CD14-positive monocyte (primary cell): ENCODE data around the gene SAP30BP. TPM values are rescaled to one million over a fixed set of nuclear protein-coding genes. Genes with fewer than 3 reads are reported as not detected.
A peak's percentile ranks its signal among the peaks of the same experiment; 100 is the strongest.

Experiments used
- DNase-seq, 3 donors: peaks; one replicate each; pipeline ENCODE4 v3.0.0-alpha.2; 2011 to 2022
- H2AFZ ChIP-seq: 2 replicates; pipeline ENCODE4 v1.6.0; 2012; ENCODE audit warnings: mild to moderate bottlenecking, low read depth, low read length, inconsistent platforms; ENCODE audit not compliant: insufficient read depth, poor library complexity, severe bottlenecking
- H3K27ac ChIP-seq, 2 donors: 1 replicate in 1 of 2; 2 replicates in 1 of 2; pipeline ENCODE4 v1.5.1; 2012 to 2013; ENCODE audit warnings: low read length in 2 of 2, control low read depth in 1 of 2, inconsistent platforms in 1 of 2, low read depth in 1 of 2, mild to moderate bottlenecking in 1 of 2
- H3K27me3 ChIP-seq, 2 donors: one replicate each; pipeline versions ENCODE4 v1.6.0 to v1.6.1; 2011 to 2013; ENCODE audit warnings: low read length in 2 of 2; ENCODE audit not compliant: control insufficient read depth in 2 of 2, insufficient read depth in 2 of 2
- H3K36me3 ChIP-seq, 2 donors: replicated peaks in 1 of 2; 1 replicate in 1 of 2; 2 replicates in 1 of 2; pipeline versions ENCODE4 v1.5.1 to v1.6.1; 2012 to 2013; ENCODE audit warnings: low read length in 2 of 2, control low read depth in 1 of 2, inconsistent platforms in 1 of 2, mild to moderate bottlenecking in 1 of 2; ENCODE audit not compliant: insufficient read depth in 2 of 2, control insufficient read depth in 1 of 2
- H3K4me1 ChIP-seq, 2 donors: 1 replicate in 1 of 2; 2 replicates in 1 of 2; pipeline versions ENCODE4 v1.5.1 to v1.6.1; 2012 to 2013; ENCODE audit warnings: low read length in 2 of 2, control low read depth in 1 of 2, inconsistent platforms in 1 of 2, mild to moderate bottlenecking in 1 of 2, moderate library complexity in 1 of 2; ENCODE audit not compliant: insufficient read depth in 2 of 2, control insufficient read depth in 1 of 2
- H3K4me2 ChIP-seq: replicated peaks from 2 replicates; pipeline ENCODE3; 2012; ENCODE audit warnings: low read length, moderate library complexity, mild to moderate bottlenecking; ENCODE audit not compliant: poor library complexity, severe bottlenecking; ENCODE audit errors: extremely low read depth
- H3K4me3 ChIP-seq, 3 experiments: fragments of 200-600 bp in 1 of 3; sonication (generic) in 1 of 3; replicated peaks in 1 of 3; 1 replicate in 2 of 3; 2 replicates in 1 of 3; pipeline ENCODE4 v1.5.1; 2011 to 2013; ENCODE audit warnings: low read length in 3 of 3, mild to moderate bottlenecking in 3 of 3, control low read depth in 2 of 3, low read depth in 2 of 3, inconsistent platforms in 1 of 3, moderate library complexity in 1 of 3
- H3K79me2 ChIP-seq: 2 replicates; pipeline ENCODE4 v1.6.0; 2012; ENCODE audit warnings: mild to moderate bottlenecking, control low read depth, inconsistent platforms, low read length, moderate library complexity; ENCODE audit not compliant: insufficient read depth
- H3K9ac ChIP-seq: 2 replicates; pipeline ENCODE4 v1.6.0; 2017; ENCODE audit warnings: low read length, mild to moderate bottlenecking; ENCODE audit not compliant: insufficient read depth, poor library complexity, severe bottlenecking
- H3K9me3 ChIP-seq, 2 donors: replicated peaks in 1 of 2; 1 replicate in 1 of 2; 2 replicates in 1 of 2; pipeline versions ENCODE4 v1.5.1 to v1.6.1; 2012 to 2013; ENCODE audit warnings: low read length in 2 of 2, control low read depth in 1 of 2; ENCODE audit not compliant: control insufficient read depth in 1 of 2, insufficient read depth in 1 of 2
- H4K20me1 ChIP-seq: 2 replicates; pipeline ENCODE4 v1.6.0; 2012; ENCODE audit warnings: mild to moderate bottlenecking, low read length, control low read depth, moderate library complexity; ENCODE audit not compliant: insufficient read depth
- H3K27ac Mint-ChIP-seq, 7 donors: one replicate each; pipeline ENCODE4 v1.8.0; 2020; ENCODE audit warnings: mild to moderate bottlenecking in 7 of 7, mixed read lengths in 7 of 7, moderate library complexity in 6 of 7, inconsistent platforms in 2 of 7
- H3K27me3 Mint-ChIP-seq, 3 donors: one replicate each; pipeline ENCODE4 v1.8.0; 2021 to 2022; ENCODE audit warnings: low read depth in 3 of 3, mild to moderate bottlenecking in 3 of 3, mixed read lengths in 3 of 3, moderate library complexity in 3 of 3, inconsistent platforms in 1 of 3
- H3K36me3 Mint-ChIP-seq, 2 donors: one replicate each; pipeline ENCODE4 v1.8.0; 2020; ENCODE audit warnings: mixed read lengths in 2 of 2, inconsistent platforms in 1 of 2, mild to moderate bottlenecking in 1 of 2
- H3K4me1 Mint-ChIP-seq: one replicate; pipeline ENCODE4 v1.8.0; 2020; ENCODE audit warnings: mild to moderate bottlenecking, mixed read lengths
- H3K4me3 Mint-ChIP-seq, 2 donors: one replicate each; pipeline ENCODE4 v1.8.0; 2020; ENCODE audit warnings: mild to moderate bottlenecking in 2 of 2, mixed read lengths in 2 of 2, moderate library complexity in 1 of 2
- H3K9me3 Mint-ChIP-seq, 7 donors: one replicate each; pipeline ENCODE4 v1.8.0; 2020 to 2022; ENCODE audit warnings: mixed read lengths in 7 of 7, mild to moderate bottlenecking in 6 of 7, moderate library complexity in 6 of 7, inconsistent platforms in 2 of 7
- WGBS: methylation state at CpG from one replicate; pipeline ENCODE4 v1.1.5; 2013; ENCODE audit warnings: missing lambda C conversion rate; ENCODE audit not compliant: insufficient coverage; 5-methylcytosine and 5-hydroxymethylcytosine counted together
- intact Hi-C, 2 donors: fragments of 100-400 bp; cut with micrococcal nuclease; formaldehyde crosslinking; loops; one replicate each; pipeline versions ENCODE4 v1.15.0 to v1.15.1; 2023
- polyA plus RNA-seq, 3 donors: library from polyadenylated mRNA; depleted of rRNA in 1 of 3; unstranded in 2 of 3; stranded (reverse) in 1 of 3; fragments of 300-500 nt in 2 of 3; fragments of >200 nt in 1 of 3; fragmentation: Illumina TruSeq in 2 of 3; gene quantifications; 1 replicate in 2 of 3; 2 replicates in 1 of 3; pipeline ENCODE4 v1.2.3, GENCODE V29; 2012 to 2021
- TF ChIP-seq, protein P1 (sequence below): fragments of 200-600 bp; IDR thresholded peaks from one replicate; pipeline ENCODE4 v1.8.0; 2022; ENCODE audit warnings: antibody characterized with exemption, mild to moderate bottlenecking

The SAP30BP gene
- polyA plus RNA-seq, 3 donors = 43.8 to 130 (median 61.6) TPM

DNA sequence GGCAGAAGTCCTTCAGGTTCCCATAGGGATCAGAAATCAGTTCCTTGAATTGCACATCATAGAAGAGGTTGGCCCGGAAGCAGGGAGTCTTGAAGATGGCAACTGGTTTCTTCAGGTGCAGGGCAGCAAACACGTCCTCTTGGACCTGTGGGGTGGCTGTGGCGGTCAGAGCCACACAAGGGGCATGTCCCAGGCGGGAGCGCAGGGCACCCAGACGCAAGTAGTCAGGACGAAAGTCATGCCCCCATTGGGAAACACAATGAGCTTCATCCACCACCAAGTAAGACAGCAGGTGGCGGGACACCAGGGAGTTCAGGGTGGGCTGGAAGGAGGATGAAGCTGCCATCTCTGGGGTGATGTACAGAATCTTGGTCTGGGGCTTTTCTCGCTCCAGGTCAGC lies 4.6 kb upstream of the SAP30BP start:
- TF ChIP-seq, protein P1, sequence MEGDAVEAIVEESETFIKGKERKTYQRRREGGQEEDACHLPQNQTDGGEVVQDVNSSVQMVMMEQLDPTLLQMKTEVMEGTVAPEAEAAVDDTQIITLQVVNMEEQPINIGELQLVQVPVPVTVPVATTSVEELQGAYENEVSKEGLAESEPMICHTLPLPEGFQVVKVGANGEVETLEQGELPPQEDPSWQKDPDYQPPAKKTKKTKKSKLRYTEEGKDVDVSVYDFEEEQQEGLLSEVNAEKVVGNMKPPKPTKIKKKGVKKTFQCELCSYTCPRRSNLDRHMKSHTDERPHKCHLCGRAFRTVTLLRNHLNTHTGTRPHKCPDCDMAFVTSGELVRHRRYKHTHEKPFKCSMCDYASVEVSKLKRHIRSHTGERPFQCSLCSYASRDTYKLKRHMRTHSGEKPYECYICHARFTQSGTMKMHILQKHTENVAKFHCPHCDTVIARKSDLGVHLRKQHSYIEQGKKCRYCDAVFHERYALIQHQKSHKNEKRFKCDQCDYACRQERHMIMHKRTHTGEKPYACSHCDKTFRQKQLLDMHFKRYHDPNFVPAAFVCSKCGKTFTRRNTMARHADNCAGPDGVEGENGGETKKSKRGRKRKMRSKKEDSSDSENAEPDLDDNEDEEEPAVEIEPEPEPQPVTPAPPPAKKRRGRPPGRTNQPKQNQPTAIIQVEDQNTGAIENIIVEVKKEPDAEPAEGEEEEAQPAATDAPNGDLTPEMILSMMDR = no peak
- Histone ChIP-seq H4K20me1 (no peaks in the 10 kb centered on the region), H3K4me3 (no peak overlapping the region), H3K27me3 (no peaks in the 10 kb centered on the region), H3K4me2 (no peak overlapping the region), H3K9me3 (no peaks in the 10 kb centered on the region), H3K9ac (no peak overlapping the region), H3K27ac (no peak overlapping the region), H3K36me3 (peaks cover 34 to 51% of the 10 kb centered on the region in 2 donors), H3K4me1 (peaks cover 9 to 12% of the 10 kb centered on the region in 2 donors), H2AFZ (no peak overlapping the region), H3K79me2 (peaks cover 13% of the 10 kb centered on the region)
- no peak overlapping the region for H3K4me3 Mint-ChIP-seq
- no peak for DNase-seq
- intact Hi-C loops = loop anchor here (10.0 kb wide), 2 partner anchors 182 to 788 kb away; partner anchors contain the start of genes FDXR (in 1 of the 2) and UNC13D (in 1 of the 2)
- H3K4me1 Mint-ChIP-seq = peaks cover 8% of the 10 kb centered on the region
- H3K36me3 Mint-ChIP-seq = peaks cover 31 to 51% of the 10 kb centered on the region in 2 donors
- H3K9me3 Mint-ChIP-seq = no peaks in the 10 kb centered on the region
- peak overlapping the region in 1 of 7 donors; percentile 58 for H3K27ac Mint-ChIP-seq
- 93% methylated on average over 8 of the region's 9 CpGs for WGBS
- peaks cover 0 to 2% (median 0%) of the 10 kb centered on the region in 3 donors for H3K27me3 Mint-ChIP-seq

DNA sequence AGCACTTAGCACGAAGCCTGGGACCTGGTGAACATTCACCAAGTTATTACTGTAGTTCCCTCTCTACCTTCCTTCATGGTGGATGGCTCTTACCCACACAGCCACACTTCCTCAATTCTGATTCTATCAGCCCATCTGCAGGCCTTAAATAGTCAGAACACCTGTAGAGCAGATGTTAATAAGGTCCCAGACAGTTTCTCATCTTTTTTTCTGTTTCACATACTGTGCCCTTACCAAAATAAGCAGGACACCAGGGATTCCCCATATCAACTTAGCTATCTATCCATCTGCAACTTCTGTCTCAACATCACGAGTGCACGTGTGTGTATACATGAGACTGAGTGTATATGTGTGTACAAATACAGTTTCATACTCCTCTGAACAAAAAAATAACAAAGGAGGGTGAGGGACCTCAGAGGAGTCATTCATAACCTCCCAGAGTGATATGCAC lies 3.0 kb upstream of the SAP30BP start:
- Histone ChIP-seq H4K20me1 (no peaks in the 10 kb centered on the region), H3K4me1 (peaks cover 17 to 22% of the 10 kb centered on the region in 2 donors), H3K4me3 (no peak overlapping the region), H3K4me2 (no peak overlapping the region), H3K79me2 (peaks cover 29% of the 10 kb centered on the region), H3K36me3 (peaks cover 36 to 47% of the 10 kb centered on the region in 2 donors), H2AFZ (no peak overlapping the region), H3K9ac (no peak overlapping the region), H3K9me3 (no peaks in the 10 kb centered on the region), H3K27me3 (no peaks in the 10 kb centered on the region), H3K27ac (no peak overlapping the region)
- H3K4me1 Mint-ChIP-seq = peaks cover 8% of the 10 kb centered on the region
- peaks cover 0 to 2% (median 0%) of the 10 kb centered on the region in 3 donors for H3K27me3 Mint-ChIP-seq
- peaks cover 35 to 52% of the 10 kb centered on the region in 2 donors for H3K36me3 Mint-ChIP-seq
- no peak overlapping the region for H3K27ac Mint-ChIP-seq
- H3K9me3 Mint-ChIP-seq = no peaks in the 10 kb centered on the region
- WGBS = no CpG with 5 or more reads among the region's 3 CpGs
- no peak for DNase-seq
- no peak overlapping the region for H3K4me3 Mint-ChIP-seq
- TF ChIP-seq, protein P1 = no peak
- intact Hi-C loops = loop anchor here (10.0 kb wide), 2 partner anchors 181 to 789 kb away; partner anchors contain the start of genes FDXR (in 1 of the 2) and UNC13D (in 1 of the 2)
